ENCODE results near the gene TOP1.

- TF ChIP-seq CTCF (IDR thresholded peaks at IDR 0.05) (no peak), POLR2A (IDR thresholded peaks at IDR 0.05) (no peak)
Observed at GRCh38 chr20:40997116-40997515, 31.5 kb upstream of the TOP1 start.

Measured in vagina (tissue), 2 donors.